ENCODE results near the gene MACO1.

- no peak for TF ChIP-seq POLR2A (IDR thresholded peaks at IDR 0.05)
- TF ChIP-seq, protein P1, sequence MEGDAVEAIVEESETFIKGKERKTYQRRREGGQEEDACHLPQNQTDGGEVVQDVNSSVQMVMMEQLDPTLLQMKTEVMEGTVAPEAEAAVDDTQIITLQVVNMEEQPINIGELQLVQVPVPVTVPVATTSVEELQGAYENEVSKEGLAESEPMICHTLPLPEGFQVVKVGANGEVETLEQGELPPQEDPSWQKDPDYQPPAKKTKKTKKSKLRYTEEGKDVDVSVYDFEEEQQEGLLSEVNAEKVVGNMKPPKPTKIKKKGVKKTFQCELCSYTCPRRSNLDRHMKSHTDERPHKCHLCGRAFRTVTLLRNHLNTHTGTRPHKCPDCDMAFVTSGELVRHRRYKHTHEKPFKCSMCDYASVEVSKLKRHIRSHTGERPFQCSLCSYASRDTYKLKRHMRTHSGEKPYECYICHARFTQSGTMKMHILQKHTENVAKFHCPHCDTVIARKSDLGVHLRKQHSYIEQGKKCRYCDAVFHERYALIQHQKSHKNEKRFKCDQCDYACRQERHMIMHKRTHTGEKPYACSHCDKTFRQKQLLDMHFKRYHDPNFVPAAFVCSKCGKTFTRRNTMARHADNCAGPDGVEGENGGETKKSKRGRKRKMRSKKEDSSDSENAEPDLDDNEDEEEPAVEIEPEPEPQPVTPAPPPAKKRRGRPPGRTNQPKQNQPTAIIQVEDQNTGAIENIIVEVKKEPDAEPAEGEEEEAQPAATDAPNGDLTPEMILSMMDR (IDR thresholded peaks at IDR 0.05 in 8 of 11, conservative IDR thresholded peaks at IDR 0.05 in 3 of 11), result no peak
Observed at GRCh38 chr1:25519624-25520023, 88.9 kb downstream of the MACO1 start.
